Small intestine (tissue), 16 donors: ENCODE measurements around the gene CRAT. TPM values are rescaled to one million over a fixed set of nuclear protein-coding genes. Genes with fewer than 3 reads are reported as not detected.

ENCODE experiments used
- DNase-seq, 2 donors: peaks; one replicate each; pipeline versions ENCODE4 v3.0.0 to v3.0.0-alpha.2; 2013
- FAIRE-seq: peaks from 2 replicates; lab custom pipeline; 2012; peaks lifted over from hg19 to GRCh38; lab: Jason Lieb, UNC
- H3K27ac ChIP-seq, 3 donors: one replicate each; pipeline ENCODE4 v1.5.1; 2013; ENCODE audit warnings: low read length in 2 of 3, mild to moderate bottlenecking in 2 of 3, control low read depth in 1 of 3, inconsistent platforms in 1 of 3, low read depth in 1 of 3, moderate library complexity in 1 of 3
- H3K27me3 ChIP-seq, 3 donors: one replicate each; pipeline ENCODE4 v1.6.1; 2013; ENCODE audit warnings: low read length in 3 of 3, inconsistent platforms in 1 of 3; ENCODE audit not compliant: control insufficient read depth in 3 of 3, insufficient read depth in 3 of 3
- H3K36me3 ChIP-seq, 3 donors: one replicate each; pipeline ENCODE4 v1.6.1; 2013; ENCODE audit warnings: low read length in 3 of 3, inconsistent platforms in 1 of 3, low read depth in 1 of 3, mild to moderate bottlenecking in 1 of 3, moderate library complexity in 1 of 3; ENCODE audit not compliant: control insufficient read depth in 3 of 3, insufficient read depth in 2 of 3
- H3K4me1 ChIP-seq, 3 donors: one replicate each; pipeline ENCODE4 v1.6.1; 2013; ENCODE audit warnings: low read length in 2 of 3, inconsistent platforms in 1 of 3, low read depth in 1 of 3, mild to moderate bottlenecking in 1 of 3, moderate library complexity in 1 of 3; ENCODE audit not compliant: control insufficient read depth in 3 of 3, insufficient read depth in 2 of 3
- H3K4me3 ChIP-seq, 3 donors: one replicate each; pipeline ENCODE4 v1.5.1; 2013; ENCODE audit warnings: low read length in 3 of 3, control low read depth in 1 of 3, inconsistent platforms in 1 of 3, low read depth in 1 of 3, mild to moderate bottlenecking in 1 of 3, moderate library complexity in 1 of 3
- H3K9me3 ChIP-seq, 2 donors: one replicate each; pipeline ENCODE4 v1.6.1; 2013; ENCODE audit warnings: low read depth in 1 of 2, low read length in 1 of 2; ENCODE audit not compliant: control insufficient read depth in 2 of 2, insufficient read depth in 1 of 2
- WGBS, 3 donors: extraction: QIAGEN DNeasy Blood & Tissue Kit; methylation state at CpG; one replicate each; pipeline ENCODE4 v1.1.7; 2013; 5-methylcytosine and 5-hydroxymethylcytosine counted together
- long read RNA-seq, 10 donors: transcript quantifications; one replicate each; lab custom pipeline, GENCODE V29; 2026
- polyA plus RNA-seq, 4 donors: library from polyadenylated mRNA; stranded (reverse) in 3 of 4; unstranded in 1 of 4; fragments of 200-250 nt in 3 of 4; fragments of 120-200 nt in 1 of 4; gene quantifications; one replicate each; pipeline versions ENCODE4 v1.2.1 to v1.2.3, GENCODE V29; 2013
- donor health status: healthy with polysubstance abuse.
- donor health status: control.
- donor health status: control.
- donor health status: Bipolar disorder and iron deficiency.
- donor health status: healthy.

CRAT gene
- polyA plus RNA-seq, result 100 to 1,000 TPM in 2 of 4 donors, 10 to 100 TPM in 2; 55.0 to 122 (median 97.7) TPM
- long read RNA-seq, donor 1, transcript CRAT-201 (14 exons, 2,763 nt), result major isoform, 7 of 45 reads
- long read RNA-seq, donor 1, transcript CRAT-207 (15 exons, 2,253 nt), result minor isoform, 5 of 45 reads
- long read RNA-seq, donor 1, partial matches to known transcripts, result 33 of 45 reads
- long read RNA-seq, donor 1, other reads (novel, unspliced or antisense), result 0 of 45 reads
- long read RNA-seq, donor 2, transcript CRAT-201 (14 exons, 2,763 nt), result major isoform, 5 of 39 reads
- long read RNA-seq, donor 2, partial matches to known transcripts, result 33 of 39 reads
- long read RNA-seq, donor 2, other reads (novel, unspliced or antisense), result 0 of 39 reads
- long read RNA-seq, donor 3, partial matches to known transcripts, result 5 of 9 reads
- long read RNA-seq, donor 3, other reads (novel, unspliced or antisense), result 0 of 9 reads
- long read RNA-seq, donor 4, result 0 reads
- long read RNA-seq, donor 5, result 0 reads
- long read RNA-seq, donor 6, transcript CRAT-201 (14 exons, 2,763 nt), result major isoform, 6 of 14 reads
- long read RNA-seq, donor 6, partial matches to known transcripts, result 5 of 14 reads
- long read RNA-seq, donor 6, other reads (novel, unspliced or antisense), result 0 of 14 reads
- long read RNA-seq, donor 7, result 0 reads
- long read RNA-seq, donor 8, partial matches to known transcripts, result 0 of 2 reads
- long read RNA-seq, donor 8, other reads (novel, unspliced or antisense), result 0 of 2 reads
- long read RNA-seq, donor 9, partial matches to known transcripts, result 0 of 4 reads
- long read RNA-seq, donor 9, other reads (novel, unspliced or antisense), result 0 of 4 reads
- long read RNA-seq, donor 10, partial matches to known transcripts, result 0 of 6 reads
- long read RNA-seq, donor 10, other reads (novel, unspliced or antisense), result 0 of 6 reads

DNA sequence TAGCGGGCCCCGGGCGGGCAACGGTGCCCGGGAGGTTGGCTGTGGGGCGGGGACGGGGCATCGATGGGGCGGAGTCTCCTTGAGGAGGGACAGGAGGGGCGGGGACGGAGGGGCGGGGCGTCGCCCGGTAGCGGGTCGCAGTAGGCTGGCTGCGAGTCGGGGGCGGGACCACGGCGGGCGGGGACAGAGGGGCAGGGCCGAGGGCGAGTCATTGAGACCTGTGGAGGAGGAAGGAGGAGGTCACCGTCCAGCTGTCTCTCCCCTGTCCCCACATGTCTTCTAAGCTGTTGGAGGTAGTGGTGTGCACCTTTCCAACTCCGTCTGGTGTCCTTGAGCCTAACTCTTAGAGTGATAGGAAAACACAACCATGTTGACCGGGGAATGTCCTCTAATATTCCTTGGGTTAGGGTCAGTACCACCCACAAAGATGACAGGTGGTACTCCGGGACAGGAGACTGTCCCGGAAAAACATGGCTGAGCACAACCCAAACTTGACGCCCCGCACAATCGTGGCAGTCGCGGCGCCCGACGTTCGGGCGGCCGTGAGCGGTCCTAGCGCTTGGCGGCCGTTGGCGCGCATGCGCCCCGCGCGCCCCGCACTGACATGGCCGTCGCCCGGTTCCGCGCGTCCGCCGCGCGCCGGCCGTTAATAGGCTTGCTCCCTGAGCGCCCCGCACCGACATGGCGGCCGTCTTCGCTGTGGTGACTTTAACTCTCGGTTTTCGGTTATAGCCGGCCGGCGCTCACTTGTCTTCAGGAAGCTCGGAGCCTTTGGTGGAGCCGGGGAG, at the start of gene CRAT, which contains the start of gene PTPA:
CRAT (minus strand) TSS at position 54 of the 788 bp plus-strand sequence. CDS start 284 bp downstream, outside the sequence.
PTPA (plus strand) TSS at position 676 of the 788 bp plus-strand sequence. CDS start 186 bp downstream, outside the sequence.
- Histone ChIP-seq H3K27ac (peak within 1 kb of the TSS; percentile 98 to 100 (median 98)), H3K36me3 (peaks cover 0 to 31% (median 0%) of the 10 kb centered on the region in 3 donors), H3K9me3 (no peaks in the 10 kb centered on the region), H3K4me3 (peak within 1 kb of the TSS; percentile 84 to 95 (median 88)), H3K27me3 (no peaks in the 10 kb centered on the region), H3K4me1 (peaks cover 0 to 27% (median 2%) of the 10 kb centered on the region in 3 donors)
- FAIRE-seq (no peak), DNase-seq (peak; percentile 95 to 97)
- WGBS, 3 donors, result 0 to 1% (median 1%) methylated on average over 66 to 77 of the region's 77 CpGs

GRCh38 chr9:129156163-129156562, 45.6 kb upstream of the CRAT start:
- Histone ChIP-seq H3K27ac (no peak overlapping the region), H3K9me3 (peaks cover 0 to 1% of the 10 kb centered on the region in 2 donors), H3K27me3 (no peaks in the 10 kb centered on the region), H3K4me1 (no peaks in the 10 kb centered on the region), H3K4me3 (no peak overlapping the region), H3K36me3 (peaks cover 0 to 38% (median 0%) of the 10 kb centered on the region in 3 donors)
- FAIRE-seq (no peak), DNase-seq (no peak)
- WGBS, 3 donors, result 90 to 92% (median 91%) methylated on average over 9 to 10 of the region's 10 CpGs

- H3K9me3 ChIP-seq, result no peaks in the 10 kb centered on the region
- no peak overlapping the region for H3K27ac ChIP-seq
- FAIRE-seq, result no peak
- no peaks in the 10 kb centered on the region for H3K4me1 ChIP-seq
- DNase-seq, result no peak
- no peak overlapping the region for H3K4me3 ChIP-seq
- WGBS, 3 donors, result 90 to 94% (median 93%) methylated on average over 16 of the region's 16 CpGs
- H3K36me3 ChIP-seq, result peaks cover 0 to 49% (median 0%) of the 10 kb centered on the region in 3 donors
- no peaks in the 10 kb centered on the region for H3K27me3 ChIP-seq
Measured at GRCh38 chr9:129154866-129155477, 44.4 kb upstream of the CRAT start.

GRCh38 chr9:129151469-129151868, 40.9 kb upstream of the CRAT start:
- Histone ChIP-seq H3K36me3 (peaks cover 0 to 79% (median 0%) of the 10 kb centered on the region in 3 donors), H3K27me3 (no peaks in the 10 kb centered on the region), H3K27ac (no peak overlapping the region), H3K9me3 (no peaks in the 10 kb centered on the region), H3K4me1 (peaks cover 0 to 3% (median 0%) of the 10 kb centered on the region in 3 donors), H3K4me3 (no peak overlapping the region)
- FAIRE-seq (no peak), DNase-seq (no peak)
- WGBS, 3 donors, result 92 to 96% (median 94%) methylated on average over 12 to 15 of the region's 15 CpGs

GRCh38 chr9:129150672-129151211, 40.1 kb upstream of the CRAT start:
- Histone ChIP-seq H3K27ac (no peak overlapping the region), H3K36me3 (peaks cover 0 to 86% (median 0%) of the 10 kb centered on the region in 3 donors), H3K27me3 (no peaks in the 10 kb centered on the region), H3K4me3 (no peak overlapping the region), H3K4me1 (peaks cover 0 to 10% (median 0%) of the 10 kb centered on the region in 3 donors), H3K9me3 (no peaks in the 10 kb centered on the region)
- FAIRE-seq, result no peak
- DNase-seq, result no peak
- WGBS, 3 donors, result 87 to 90% (median 88%) methylated on average over 15 to 18 of the region's 18 CpGs

GRCh38 chr9:129150122-129150521, 39.5 kb upstream of the CRAT start:
- 84 to 93% (median 89%) methylated on average over 10 of the region's 10 CpGs for WGBS, 3 donors
- no peaks in the 10 kb centered on the region for H3K27me3 ChIP-seq
- FAIRE-seq (no peak), DNase-seq (no peak)
- no peak overlapping the region for H3K27ac ChIP-seq
- H3K9me3 ChIP-seq, result no peaks in the 10 kb centered on the region
- peaks cover 0 to 16% (median 0%) of the 10 kb centered on the region in 3 donors for H3K4me1 ChIP-seq
- peaks cover 0 to 88% (median 0%) of the 10 kb centered on the region in 3 donors for H3K36me3 ChIP-seq
- no peak overlapping the region for H3K4me3 ChIP-seq

GRCh38 chr9:129149442-129149841, 38.8 kb upstream of the CRAT start:
- H3K4me3 ChIP-seq, result no peak overlapping the region
- H3K36me3 ChIP-seq, result peaks cover 0 to 87% (median 0%) of the 10 kb centered on the region in 3 donors
- H3K9me3 ChIP-seq, result no peaks in the 10 kb centered on the region
- WGBS, 3 donors, result 75 to 83% (median 76%) methylated on average over 6 of the region's 6 CpGs
- H3K27me3 ChIP-seq, result no peaks in the 10 kb centered on the region
- FAIRE-seq (no peak), DNase-seq (no peak)
- H3K4me1 ChIP-seq, result peaks cover 0 to 16% (median 0%) of the 10 kb centered on the region in 3 donors
- no peak overlapping the region for H3K27ac ChIP-seq
